Activated T-cell treated with anti-CD3 and anti-CD28 coated beads for 4 hours (primary cell): ENCODE results near the gene RPS27L.

Experiments used
- DNase-seq: peaks from one replicate; pipeline ENCODE4 v3.0.0-alpha.2; 2020

Gene RPS27L

GRCh38 chr15:63187589-63188226 is 30.4 kb upstream of the RPS27L start:
- no peak for DNase-seq

DNA sequence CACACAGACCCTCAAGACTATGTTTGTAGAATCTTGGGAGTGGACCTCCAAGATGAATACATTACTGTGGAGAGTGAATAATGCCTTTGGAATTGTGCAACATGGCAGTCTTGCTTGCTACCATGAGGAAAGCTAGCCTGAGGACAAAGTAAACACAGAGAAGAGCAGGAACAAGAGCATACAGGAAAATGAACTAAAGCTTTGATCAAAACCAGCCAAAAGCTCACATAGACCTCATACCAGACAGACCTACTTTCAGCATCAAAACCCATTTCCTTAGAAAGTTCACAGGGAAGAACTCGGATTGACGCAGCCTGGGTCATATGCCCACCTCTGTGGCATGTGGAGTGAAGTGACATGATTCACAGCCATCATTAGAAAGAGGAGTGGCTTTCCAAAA is 28.8 kb upstream of the RPS27L start:
- no peak for DNase-seq

DNA sequence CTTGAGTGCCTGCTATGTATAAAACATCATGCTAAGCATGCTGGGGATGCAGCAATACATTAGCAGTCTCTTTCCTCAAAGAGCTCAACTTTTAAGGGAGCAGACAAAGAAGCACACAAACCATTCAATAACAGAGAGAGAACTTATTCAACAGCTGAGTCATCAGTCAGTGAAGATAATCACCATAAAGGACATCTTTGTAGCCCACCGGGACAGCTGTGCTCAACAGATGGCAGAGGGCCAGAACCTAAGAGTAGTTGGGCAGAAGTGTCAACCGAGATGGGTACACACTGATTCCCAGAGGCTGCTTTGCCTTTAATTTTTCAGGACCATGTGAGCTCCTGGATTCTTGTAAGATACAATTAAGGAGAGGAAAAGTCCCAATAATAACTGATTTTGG is 27.9 kb upstream of the RPS27L start:
- DNase-seq = no peak

DNA sequence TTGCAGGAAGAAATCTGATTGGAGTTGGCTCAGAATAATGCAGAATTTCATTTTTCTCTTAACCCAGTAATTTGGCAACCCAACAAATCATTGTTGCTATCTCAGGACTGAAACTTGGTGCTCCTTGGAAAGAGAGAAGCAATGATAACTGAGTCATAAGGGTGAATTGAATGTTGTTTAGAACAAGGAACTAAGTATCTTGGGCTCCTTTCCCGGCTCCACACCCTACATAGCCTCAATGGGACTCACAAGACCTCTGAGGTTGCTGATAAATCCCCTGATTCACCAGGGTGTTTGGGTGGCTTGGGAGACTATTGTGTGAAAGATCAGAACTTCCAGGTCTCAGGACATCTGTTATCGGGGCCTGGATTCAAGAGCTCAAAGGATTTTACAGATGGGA is 24.4 kb upstream of the RPS27L start:
- DNase-seq = no peak

GRCh38 chr15:63180746-63181145 is 23.5 kb upstream of the RPS27L start:
- DNase-seq = no peak

DNA sequence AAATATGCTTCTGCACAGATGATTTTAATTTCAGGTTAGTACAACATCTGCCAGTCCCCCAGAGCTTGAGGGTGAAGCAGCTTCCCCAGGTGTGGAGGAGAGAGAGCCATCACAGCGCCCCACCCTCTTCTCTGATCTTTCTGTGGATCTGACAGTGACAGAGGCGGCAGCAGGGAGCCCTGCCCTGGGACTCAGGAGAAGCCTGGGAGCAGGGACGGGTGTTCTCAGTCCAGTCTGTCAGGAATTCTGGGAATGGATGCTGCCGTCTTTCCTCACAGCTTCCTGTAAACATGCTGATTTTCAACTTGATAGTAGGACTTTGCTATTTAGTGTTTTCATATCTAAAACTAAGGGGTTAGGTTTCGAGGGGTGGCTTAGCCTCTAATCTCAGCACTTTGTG is 20.8 kb upstream of the RPS27L start:
- DNase-seq = no peak

DNA sequence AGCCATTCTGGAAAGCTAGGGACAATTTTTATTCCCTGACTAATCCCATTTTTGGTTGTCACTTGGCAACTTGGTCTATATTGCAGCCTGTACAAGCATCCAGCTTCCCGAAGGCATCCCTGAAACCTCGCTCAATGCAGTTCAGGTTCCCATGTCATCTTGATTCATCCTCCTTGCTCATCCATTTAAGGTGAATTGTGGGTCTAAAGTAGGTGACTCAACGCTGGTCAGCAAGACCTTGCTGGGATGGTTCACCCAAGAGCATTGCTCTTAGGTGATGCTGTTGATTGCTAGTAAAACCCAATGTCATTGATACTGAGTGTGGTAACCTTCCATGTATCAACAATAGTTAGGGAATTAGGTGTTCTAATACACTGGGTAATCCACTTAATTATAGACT is 19.0 kb upstream of the RPS27L start:
- DNase-seq = no peak

DNA sequence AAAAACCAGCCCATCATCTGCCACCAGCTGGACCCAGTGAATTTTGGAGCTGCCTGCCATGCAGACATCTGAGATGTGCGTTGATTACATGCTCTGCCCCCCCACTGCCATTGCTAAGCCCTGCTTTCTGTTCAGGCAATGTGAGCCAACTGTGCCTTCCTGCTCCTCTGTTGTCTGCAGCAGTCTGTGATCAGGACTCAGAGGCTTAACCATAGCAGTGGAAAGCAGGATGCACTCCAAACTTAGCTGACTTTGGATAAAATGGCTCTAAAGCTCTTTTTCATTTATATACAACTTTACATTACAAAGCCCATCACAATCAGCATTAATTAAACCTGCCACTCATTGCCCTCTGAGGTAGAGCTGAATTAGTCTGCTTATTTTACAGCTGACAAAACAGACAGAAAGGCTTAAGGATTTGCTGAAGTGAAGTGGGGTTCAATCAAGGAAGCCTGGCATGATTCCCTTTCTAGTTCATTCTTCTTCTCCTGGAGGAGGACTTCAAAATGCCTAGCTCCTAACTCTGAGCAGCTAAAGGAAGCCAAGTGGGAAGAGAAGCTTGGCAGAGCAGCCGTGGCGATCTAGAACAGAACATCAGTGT is 15.7 kb upstream of the RPS27L start:
- DNase-seq = no peak

- no peak for DNase-seq
Observed at GRCh38 chr15:63172376-63172775, 15.1 kb upstream of the RPS27L start.

- no peak for DNase-seq
Observed at GRCh38 chr15:63169788-63170187, 12.5 kb upstream of the RPS27L start.

- DNase-seq = no peak
Observed at GRCh38 chr15:63166219-63166618, 8.9 kb upstream of the RPS27L start.

GRCh38 chr15:63165166-63165859 is 8.0 kb upstream of the RPS27L start:
- no peak for DNase-seq

GRCh38 chr15:63163217-63163616 is 5.9 kb upstream of the RPS27L start:
- DNase-seq = no peak

DNA sequence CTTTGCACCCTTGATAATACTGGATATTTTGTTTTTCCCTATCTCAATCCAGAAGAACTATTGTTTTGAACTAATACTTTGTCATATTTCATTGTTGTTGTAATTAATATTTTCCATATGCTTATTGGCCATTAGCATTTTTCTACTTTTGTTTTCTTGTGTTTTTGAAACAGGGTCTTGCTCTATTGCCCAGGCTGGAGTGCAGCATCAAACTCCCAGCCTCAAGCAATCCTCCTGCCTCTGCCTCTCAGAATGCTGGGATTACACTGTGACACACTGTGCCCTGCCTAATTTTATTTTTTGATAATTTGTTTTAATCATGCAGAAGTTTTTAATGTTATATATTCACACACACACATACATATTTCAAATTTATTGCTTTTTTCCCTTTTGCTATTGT is 3.4 kb upstream of the RPS27L start:
- DNase-seq = no peak

DNA sequence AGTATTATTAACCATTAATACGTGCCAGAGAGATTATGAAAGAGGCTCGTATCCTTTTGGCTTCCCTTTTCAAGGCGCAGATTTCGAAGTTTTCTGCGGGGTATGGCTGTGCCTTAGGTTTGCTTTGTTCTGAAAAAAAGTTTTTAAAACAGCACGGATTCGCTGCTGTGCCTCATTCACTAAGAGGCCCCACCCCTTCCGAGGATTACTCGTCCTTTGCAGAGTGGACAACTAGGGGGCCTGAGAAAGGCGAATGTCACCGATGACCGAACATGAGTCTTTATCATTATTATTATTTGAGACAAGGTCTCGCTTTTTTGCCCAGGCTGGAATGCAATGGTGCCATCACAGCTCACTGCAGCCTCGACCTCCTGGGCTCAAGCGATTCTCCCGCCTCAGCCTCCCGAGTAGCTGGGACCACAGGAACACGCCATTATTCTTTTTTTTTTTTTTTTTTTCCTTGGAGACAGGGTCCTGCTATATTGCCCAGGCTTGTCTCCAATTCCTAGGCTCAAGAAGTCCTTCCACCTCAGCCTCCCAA is 684 bp upstream of the RPS27L start:
- DNase-seq = no peak

- no peak for DNase-seq
Observed at GRCh38 chr15:63156755-63157117, 541 bp downstream of the RPS27L start.

DNA sequence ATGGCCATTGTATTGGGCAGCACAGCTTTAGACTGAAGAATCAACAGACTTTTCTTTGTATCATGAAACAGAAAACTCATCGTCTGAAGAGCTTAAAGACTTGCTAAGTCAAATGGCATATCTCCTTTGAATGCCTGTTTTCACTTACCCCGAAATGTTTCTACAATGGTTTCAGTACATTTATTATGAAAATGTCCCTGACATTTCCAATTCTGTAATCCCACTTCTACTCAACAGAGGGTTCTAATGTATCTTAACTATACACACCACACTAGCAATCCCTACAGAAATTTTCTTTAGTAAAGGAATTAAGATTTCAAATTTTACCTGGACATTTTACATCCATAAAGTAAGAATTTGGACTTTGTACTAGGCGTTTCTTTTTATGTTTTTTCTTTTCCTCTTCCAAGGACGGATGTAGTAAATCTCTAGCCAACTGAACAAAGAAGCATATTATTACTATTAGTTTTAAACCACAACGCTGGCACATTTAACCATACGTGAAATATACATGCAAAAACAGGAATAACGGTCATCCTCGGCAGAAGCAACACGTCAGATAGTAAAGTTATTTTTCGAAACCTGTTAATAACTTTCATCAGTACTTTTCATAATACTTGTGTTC is 1.1 kb downstream of the RPS27L start:
- DNase-seq = no peak

DNA sequence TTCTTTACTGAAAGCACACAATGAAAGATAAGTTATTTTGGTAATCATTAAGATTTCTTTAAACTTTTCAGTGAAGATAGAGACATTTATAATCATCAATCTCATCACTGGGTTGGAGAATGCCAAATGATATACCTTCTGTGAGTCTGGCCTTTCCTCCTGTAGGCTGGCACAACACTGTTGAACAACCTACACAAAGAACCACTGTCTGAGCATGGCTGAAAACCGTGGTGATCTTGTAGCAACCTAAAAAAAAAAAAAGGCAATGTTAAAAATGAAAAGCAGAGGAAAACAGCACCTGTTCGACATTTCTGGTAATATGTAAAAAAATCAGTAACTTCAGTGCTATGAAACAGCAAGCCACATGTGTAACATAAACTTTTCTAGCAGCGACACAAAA is 1.8 kb downstream of the RPS27L start:
- no peak for DNase-seq

GRCh38 chr15:63151665-63152064 is 5.6 kb downstream of the RPS27L start:
- no peak for DNase-seq

GRCh38 chr15:63146684-63147083 is 10.6 kb downstream of the RPS27L start:
- DNase-seq = no peak

DNA sequence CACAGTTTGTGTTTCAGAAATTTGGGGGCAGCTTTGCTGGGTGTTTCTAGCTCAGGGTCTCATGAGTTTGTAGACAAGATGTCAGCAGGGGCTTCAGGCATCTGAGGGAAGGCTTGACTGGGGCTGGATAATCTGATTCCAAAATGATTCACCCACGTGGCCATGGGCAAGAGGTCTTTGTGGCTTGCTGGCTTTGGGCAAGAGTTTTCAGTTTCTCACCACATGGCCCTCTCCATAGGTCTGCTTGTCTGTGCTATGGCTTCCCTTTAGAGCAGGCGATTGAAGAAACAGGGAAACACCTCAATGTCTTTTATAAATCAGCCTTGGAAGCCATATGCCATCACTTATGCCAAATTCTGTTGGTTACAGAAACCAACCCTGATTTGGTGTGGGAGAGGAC is 11.9 kb downstream of the RPS27L start:
- no peak for DNase-seq

DNA sequence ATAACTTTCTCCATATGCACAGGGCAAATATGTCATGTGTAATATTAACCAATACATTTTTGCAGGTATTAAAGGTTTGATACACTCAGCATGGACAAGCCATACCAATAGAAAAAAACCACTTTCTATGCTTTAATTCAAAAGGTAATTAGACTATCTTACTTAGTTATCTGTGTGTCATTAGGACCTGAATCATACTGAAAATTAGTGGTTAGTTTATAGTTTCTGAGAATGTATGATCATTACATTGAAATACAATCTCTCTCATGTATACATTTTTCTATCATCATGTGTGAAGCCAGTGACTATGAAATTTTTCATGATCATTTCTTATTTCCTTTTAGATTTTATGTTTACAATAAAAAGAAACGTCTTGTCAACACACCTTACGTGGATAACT is 16.3 kb downstream of the RPS27L start:
- no peak for DNase-seq

DNA sequence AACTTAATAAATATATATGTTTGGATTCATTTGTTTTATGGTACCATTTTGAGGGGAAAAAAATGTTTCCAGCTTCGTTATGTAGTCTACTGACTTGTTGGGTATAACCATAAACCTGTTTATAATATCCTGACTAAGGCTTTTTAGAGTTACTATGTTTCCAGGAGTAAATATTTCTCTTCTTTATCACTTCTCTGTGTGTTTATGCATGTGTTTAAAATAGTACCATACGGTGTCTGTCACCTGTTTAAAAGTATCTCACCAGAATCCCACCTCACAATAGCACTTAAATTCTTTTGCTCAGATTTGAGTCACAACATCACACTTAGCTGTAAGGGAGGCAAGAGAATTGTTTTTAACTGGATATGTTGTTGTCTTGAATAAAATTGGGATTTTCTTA is 20.5 kb downstream of the RPS27L start:
- no peak for DNase-seq

GRCh38 chr15:63135804-63136203 is 21.5 kb downstream of the RPS27L start:
- DNase-seq = no peak
